ENCODE results near the gene PITPNC1. TPM values are rescaled to one million over a fixed set of nuclear protein-coding genes. Genes with fewer than 3 reads are reported as not detected.

PITPNC1 gene
- polyA plus RNA-seq, 1 experiment = 9.1 TPM

- no peak overlapping the region for H3K4me3 ChIP-seq (ENCODE audit: low read depth, low read length)
- ChIA-PET CTCF (interaction anchor here (0.9 kb wide), 1 partner anchor 21 kb away, joined by 8 read pairs; no protein-coding TSS in a partner anchor), POLR2A (no interaction called here)
- H3K27me3 ChIP-seq (ENCODE audit: control insufficient read depth, insufficient read depth, low read length) = no peaks in the 10 kb centered on the region
- DNase-seq (ENCODE audit: low read depth, low spot score) = no peak
- TF ChIP-seq, protein P1, sequence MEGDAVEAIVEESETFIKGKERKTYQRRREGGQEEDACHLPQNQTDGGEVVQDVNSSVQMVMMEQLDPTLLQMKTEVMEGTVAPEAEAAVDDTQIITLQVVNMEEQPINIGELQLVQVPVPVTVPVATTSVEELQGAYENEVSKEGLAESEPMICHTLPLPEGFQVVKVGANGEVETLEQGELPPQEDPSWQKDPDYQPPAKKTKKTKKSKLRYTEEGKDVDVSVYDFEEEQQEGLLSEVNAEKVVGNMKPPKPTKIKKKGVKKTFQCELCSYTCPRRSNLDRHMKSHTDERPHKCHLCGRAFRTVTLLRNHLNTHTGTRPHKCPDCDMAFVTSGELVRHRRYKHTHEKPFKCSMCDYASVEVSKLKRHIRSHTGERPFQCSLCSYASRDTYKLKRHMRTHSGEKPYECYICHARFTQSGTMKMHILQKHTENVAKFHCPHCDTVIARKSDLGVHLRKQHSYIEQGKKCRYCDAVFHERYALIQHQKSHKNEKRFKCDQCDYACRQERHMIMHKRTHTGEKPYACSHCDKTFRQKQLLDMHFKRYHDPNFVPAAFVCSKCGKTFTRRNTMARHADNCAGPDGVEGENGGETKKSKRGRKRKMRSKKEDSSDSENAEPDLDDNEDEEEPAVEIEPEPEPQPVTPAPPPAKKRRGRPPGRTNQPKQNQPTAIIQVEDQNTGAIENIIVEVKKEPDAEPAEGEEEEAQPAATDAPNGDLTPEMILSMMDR (IDR thresholded peaks at IDR 0.05; ENCODE audit: low read depth, low read length) = no peak
- H3K27ac ChIP-seq (ENCODE audit: low read depth, low read length) = no peak overlapping the region
- no peaks in the 10 kb centered on the region for H3K9me3 ChIP-seq (ENCODE audit: control insufficient read depth, insufficient read depth, low read length)
Observed at GRCh38 chr17:67496286-67496685, 119.2 kb downstream of the PITPNC1 start.

- Histone ChIP-seq H3K27ac (ENCODE audit: low read depth, low read length) (no peak overlapping the region), H3K27me3 (ENCODE audit: control insufficient read depth, insufficient read depth, low read length) (no peaks in the 10 kb centered on the region), H3K4me3 (ENCODE audit: low read depth, low read length) (no peak overlapping the region), H3K9me3 (ENCODE audit: control insufficient read depth, insufficient read depth, low read length) (no peaks in the 10 kb centered on the region)
- TF ChIP-seq, protein P1 (IDR thresholded peaks at IDR 0.05; ENCODE audit: low read depth, low read length) = no peak
- ChIA-PET POLR2A (no interaction called here), CTCF (no interaction called here)
- no peak for DNase-seq (ENCODE audit: low read depth, low spot score)
Observed at GRCh38 chr17:67499685-67500084, 122.6 kb downstream of the PITPNC1 start.

GRCh38 chr17:67500261-67500660 lies 123.2 kb downstream of the PITPNC1 start:
- Histone ChIP-seq H3K4me3 (ENCODE audit: low read depth, low read length) (no peak overlapping the region), H3K27me3 (ENCODE audit: control insufficient read depth, insufficient read depth, low read length) (no peaks in the 10 kb centered on the region), H3K27ac (ENCODE audit: low read depth, low read length) (no peak overlapping the region), H3K9me3 (ENCODE audit: control insufficient read depth, insufficient read depth, low read length) (no peaks in the 10 kb centered on the region)
- TF ChIP-seq, protein P1 (IDR thresholded peaks at IDR 0.05; ENCODE audit: low read depth, low read length) = no peak
- CTCF ChIA-PET = interaction anchor here (0.8 kb wide), 1 partner anchor 25 kb away, joined by 3 read pairs; no protein-coding TSS in a partner anchor
- DNase-seq (ENCODE audit: low read depth, low spot score) = no peak
- POLR2A ChIA-PET = no interaction called here

DNA sequence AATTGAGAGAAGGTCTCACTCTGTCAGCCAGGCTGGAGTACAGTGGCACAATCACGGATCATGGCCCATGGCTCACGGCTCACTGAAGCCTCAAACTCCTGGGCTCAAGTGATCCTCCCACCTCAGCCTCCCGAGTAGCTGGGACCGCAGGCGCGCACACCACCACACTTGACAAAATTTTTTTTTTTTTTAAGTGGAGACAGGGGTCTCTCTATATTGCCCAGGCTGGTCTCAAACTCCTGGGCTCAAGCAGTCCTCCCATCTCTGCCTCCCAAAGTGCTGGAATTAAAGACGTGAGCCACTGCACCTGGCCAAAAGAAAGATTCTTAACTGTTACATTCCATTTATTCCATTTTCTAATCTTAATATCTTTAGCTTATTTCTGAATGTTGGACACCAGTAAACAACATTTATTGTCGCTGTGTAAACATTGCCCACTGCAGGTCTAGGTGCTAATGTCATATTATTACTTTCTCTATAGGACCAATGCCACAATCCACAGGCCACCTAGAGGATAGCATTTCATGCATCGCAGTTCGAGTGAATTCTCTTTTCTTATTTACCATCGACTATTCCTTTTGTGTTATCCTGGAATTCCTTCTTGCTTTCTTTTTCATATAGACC lies 123.7 kb downstream of the PITPNC1 start:
- ChIA-PET POLR2A (interaction anchor here (0.7 kb wide), 1 partner anchor 16 kb away, joined by 4 read pairs; no protein-coding TSS in a partner anchor), CTCF (interaction anchor here (0.7 to 0.8 kb wide), 2 partner anchors 25 to 958 kb away, joined by 3 read pairs; no protein-coding TSS in a partner anchor)
- Histone ChIP-seq H3K9me3 (ENCODE audit: control insufficient read depth, insufficient read depth, low read length) (no peaks in the 10 kb centered on the region), H3K27me3 (ENCODE audit: control insufficient read depth, insufficient read depth, low read length) (no peaks in the 10 kb centered on the region), H3K27ac (ENCODE audit: low read depth, low read length) (no peak overlapping the region), H3K4me3 (ENCODE audit: low read depth, low read length) (no peak overlapping the region)
- TF ChIP-seq, protein P1 (IDR thresholded peaks at IDR 0.05; ENCODE audit: low read depth, low read length) = no peak
- DNase-seq (ENCODE audit: low read depth, low spot score) = no peak

- ChIA-PET CTCF (interaction anchor here (0.7 to 1.1 kb wide), 2 partner anchors 9 to 128 kb away, joined by 3 to 4 read pairs; no protein-coding TSS in a partner anchor), POLR2A (no interaction called here)
- TF ChIP-seq, protein P1 (IDR thresholded peaks at IDR 0.05; ENCODE audit: low read depth, low read length) = no peak
Observed at GRCh38 chr17:67502151-67502550, 125.1 kb downstream of the PITPNC1 start.

More at GRCh38 chr17:67502151-67502550, 125.1 kb downstream of the PITPNC1 start:
- DNase-seq (ENCODE audit: low read depth, low spot score) = no peak
- H3K27me3 ChIP-seq (ENCODE audit: control insufficient read depth, insufficient read depth, low read length) = no peaks in the 10 kb centered on the region
- no peak overlapping the region for H3K4me3 ChIP-seq (ENCODE audit: low read depth, low read length)
- H3K27ac ChIP-seq (ENCODE audit: low read depth, low read length) = no peak overlapping the region
- no peaks in the 10 kb centered on the region for H3K9me3 ChIP-seq (ENCODE audit: control insufficient read depth, insufficient read depth, low read length)
